ENCODE results near the gene SYT17. TPM values are rescaled to one million over a fixed set of nuclear protein-coding genes. Genes with fewer than 3 reads are reported as not detected.

Gene SYT17
- total RNA-seq, 1 experiment from 2014 or later = 0.38 TPM

DNA sequence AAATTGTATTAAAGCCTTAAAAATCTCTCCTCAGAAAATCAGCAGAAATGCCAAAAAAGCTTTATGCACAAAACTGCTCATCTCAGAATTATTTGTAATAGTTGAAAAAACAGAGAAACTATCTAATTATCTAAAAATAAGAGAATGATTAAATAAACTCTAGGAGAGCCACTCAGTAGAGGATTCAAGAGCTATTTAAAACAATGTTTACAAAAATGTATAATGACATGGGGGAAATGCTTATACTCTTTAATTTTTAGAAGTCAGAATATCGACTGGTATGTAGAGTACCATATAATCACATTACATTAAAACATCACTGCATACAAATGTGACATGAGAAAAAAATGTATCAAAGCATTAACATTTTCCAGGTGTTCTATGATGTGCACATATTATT is 129.4 kb downstream of the SYT17 start:
- DNase-seq (ENCODE audit: low spot score) = no peak

DNA sequence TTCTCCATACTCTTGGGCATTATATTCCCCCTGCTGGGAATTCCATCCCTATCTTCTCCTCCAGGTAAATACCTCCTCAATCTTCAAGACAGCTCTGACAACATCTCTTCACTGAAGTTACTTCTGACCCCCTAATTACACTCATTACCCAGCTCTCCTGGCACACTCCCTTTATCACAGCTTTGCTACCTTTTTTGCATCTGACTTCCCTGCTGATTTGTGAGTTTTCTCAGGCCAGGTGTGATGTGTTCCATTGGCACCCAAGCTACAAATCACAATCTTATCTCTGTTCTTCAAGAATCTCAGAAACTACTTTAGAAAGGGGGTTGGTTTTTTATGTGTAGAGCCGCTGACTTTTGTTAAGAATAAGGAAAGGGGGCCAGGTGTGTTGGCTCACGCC is 131.5 kb downstream of the SYT17 start:
- DNase-seq (ENCODE audit: low spot score) = no peak

GRCh38 chr16:19301931-19302330 is 133.9 kb downstream of the SYT17 start:
- no peak for DNase-seq (ENCODE audit: low spot score)

DNA sequence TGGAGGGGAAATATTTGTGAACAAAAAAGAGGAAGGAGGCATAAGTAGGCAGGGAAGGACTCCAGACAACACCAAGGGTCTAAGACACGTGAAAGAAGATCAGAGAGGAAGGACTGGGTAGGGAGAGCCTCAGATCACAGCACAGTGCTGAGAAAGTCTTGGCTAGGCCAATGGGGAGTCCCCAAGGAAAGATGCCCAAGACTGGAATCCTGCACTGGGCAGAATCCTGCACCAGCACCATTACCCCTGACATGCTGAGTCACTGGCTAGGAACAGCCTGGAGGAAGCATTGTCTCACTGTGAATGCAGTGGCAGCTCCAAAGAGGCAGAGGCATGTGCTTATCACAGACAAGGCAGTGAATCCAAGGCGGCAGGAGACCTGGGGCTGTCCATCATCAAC is 136.7 kb downstream of the SYT17 start:
- DNase-seq (ENCODE audit: low spot score) = no peak

DNA sequence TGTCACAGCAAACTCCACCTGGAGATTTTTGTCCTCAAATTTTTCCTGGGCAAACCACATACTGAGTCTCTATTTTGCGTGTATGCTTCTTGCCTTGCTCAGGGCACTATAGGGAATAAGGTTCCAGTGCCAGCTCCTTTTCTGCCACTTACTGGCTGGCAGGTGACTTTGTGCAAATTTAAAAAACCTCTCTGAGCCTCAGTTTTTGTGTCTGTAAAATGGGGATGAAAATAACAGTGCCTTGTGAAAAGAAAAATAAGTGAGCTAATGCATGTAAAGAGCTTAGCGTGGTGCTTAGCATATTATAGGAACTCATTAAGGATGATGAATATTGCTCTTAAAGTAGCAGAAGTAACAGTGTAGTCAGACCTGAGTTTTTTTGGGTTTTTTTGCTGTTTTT is 137.4 kb downstream of the SYT17 start:
- no peak for DNase-seq (ENCODE audit: low spot score)

DNA sequence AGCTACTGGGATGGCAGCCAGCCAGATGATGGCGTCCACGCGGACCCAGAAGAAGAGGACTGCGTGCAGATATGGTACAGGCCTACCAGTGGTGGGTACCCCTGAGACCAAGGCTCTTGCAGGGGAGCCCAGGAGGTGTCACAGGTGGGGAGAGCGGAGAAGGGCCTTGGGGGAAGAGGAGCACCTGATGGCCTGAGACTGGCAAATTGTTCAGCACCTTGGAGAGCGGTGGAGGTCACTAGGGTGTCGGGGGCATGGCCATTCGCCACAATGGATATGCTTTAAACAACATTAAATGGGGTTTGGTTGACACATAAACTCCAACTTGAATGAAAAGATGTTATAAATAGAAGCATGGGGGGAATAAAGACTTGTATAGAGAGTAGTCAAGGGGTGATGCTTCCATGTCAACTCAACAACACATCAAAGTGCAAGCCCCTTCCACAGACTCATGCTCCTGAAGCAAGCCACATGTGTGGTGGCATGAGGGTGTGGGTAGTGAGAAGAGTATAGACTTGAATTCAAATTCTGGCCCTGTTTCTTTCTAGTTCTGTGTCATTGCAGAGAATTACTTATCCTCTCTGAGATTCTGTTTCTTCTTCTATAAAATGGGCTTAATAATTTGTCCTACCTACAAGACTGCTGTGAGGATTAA is 139.7 kb downstream of the SYT17 start:
- no peak for DNase-seq (ENCODE audit: low spot score)

DNA sequence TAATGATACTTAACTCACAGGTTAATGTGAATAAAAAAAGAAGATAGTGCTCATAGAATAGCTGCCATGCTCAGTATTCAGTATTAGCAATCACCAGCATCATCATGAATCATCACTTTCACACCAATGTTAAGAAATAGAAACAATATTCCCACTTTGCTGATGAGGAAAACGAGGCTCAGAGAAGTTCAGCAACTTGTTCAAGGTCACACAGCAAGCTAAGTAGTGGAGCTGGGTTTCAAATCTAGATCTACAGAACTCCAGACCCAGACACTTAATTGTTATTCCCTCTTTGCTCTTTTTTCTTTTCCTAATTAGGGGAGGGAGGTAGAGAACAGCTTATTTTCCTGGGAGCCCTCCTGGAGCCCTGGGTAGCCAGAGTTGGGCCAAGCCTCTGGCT is 140.4 kb downstream of the SYT17 start:
- no peak for DNase-seq (ENCODE audit: low spot score)

DNA sequence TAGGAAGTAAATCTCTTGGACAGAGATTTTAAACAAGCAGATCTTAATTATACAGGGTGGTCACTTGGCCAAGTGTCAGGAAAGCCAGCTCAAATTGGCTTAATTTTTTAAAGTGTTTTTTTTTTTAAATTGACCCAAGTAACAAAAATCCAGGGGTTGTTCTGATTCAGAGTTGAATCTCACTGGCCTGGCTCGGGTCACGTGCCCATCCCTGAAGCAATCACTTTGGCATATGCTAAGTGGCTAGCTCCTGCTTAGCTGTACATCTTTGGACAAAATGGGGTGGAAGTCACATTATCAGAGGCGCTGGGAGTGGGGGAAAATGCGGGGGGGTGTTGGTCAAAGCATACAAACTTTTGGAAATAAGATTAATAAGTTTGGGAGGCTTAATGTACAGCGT is 141.1 kb downstream of the SYT17 start:
- DNase-seq (ENCODE audit: low spot score) = no peak

DNA sequence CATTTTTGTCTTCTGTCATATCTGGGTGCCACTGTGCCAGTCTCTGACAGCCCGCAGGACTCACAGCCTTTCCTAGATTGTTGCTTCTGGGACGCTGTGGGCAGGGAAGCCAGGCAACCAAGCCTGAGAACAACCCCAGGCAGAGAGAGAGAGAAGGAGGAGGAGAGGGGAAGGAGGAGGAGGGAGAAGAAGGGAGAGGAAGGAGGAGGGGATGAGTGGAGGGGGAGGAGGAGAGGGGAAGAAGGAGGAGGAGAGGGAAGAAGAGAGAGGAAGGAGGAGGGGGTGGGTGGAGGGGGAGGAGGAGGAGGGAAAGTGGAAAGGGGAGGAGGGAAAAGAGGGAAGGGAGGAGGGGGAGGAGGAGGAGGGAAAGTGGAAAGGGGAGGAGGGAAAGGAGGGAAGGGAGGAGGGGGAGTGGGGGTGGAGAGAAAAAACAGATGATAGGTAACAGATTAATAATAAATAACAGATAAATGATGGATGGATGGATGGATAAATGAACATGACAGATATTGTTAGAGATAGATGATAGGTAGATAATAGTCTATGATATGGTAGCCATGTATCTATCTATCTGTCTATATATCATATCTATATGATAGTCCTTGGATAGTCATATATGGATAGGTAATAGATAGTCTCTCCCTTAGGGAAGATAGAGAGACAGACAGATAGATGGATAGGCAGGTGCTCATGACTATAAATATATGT is 146.8 kb downstream of the SYT17 start:
- no peak for DNase-seq (ENCODE audit: low spot score)

GRCh38 chr16:19315889-19316433 is 147.9 kb downstream of the SYT17 start:
- no peak for DNase-seq (ENCODE audit: low spot score)

- no peak for DNase-seq (ENCODE audit: low spot score)
Measured at GRCh38 chr16:19316846-19317245, 148.8 kb downstream of the SYT17 start.

Other genes starting within 250 kb of the SYT17 start
- 28.7 and 36.2 TPM in 2 replicates for gene SMG1, start 241.8 kb upstream of the SYT17 start, total RNA-seq (2014; rRNA removed; shearing (Covaris generic))
- gene TMC7, start 184.3 kb upstream of the SYT17 start, total RNA-seq (2014; rRNA removed; shearing (Covaris generic)) = 3.4 and 4.9 TPM in 2 replicates
- 34.5 and 36.6 TPM in 2 replicates for gene COQ7, start 100.6 kb upstream of the SYT17 start, total RNA-seq (2014; rRNA removed; shearing (Covaris generic))
- 17.7 and 19.5 TPM in 2 replicates for gene ITPRIPL2, start 54.3 kb upstream of the SYT17 start, total RNA-seq (2014; rRNA removed; shearing (Covaris generic))
- gene CLEC19A, start 117.5 kb downstream of the SYT17 start, total RNA-seq (2014; rRNA removed; shearing (Covaris generic)) = not detected in 2 replicates
- 24.2 and 24.9 TPM in 2 replicates for gene TMC5, start 249.6 kb downstream of the SYT17 start, total RNA-seq (2014; rRNA removed; shearing (Covaris generic))

Data from HT-29 (cell line).